A549 (cell line): Measurements from ENCODE around the gene CD9.

Experiments
- ATOH8 ChIP-seq: fragments of 250-450 bp; sonication (Bioruptor Pico); IDR thresholded peaks from 2 replicates; pipeline ENCODE4 v1.5.0; 2020; ENCODE audit warnings: low read depth, mild to moderate bottlenecking, moderate library complexity
- CTCF ChIP-seq: fragments of >200 bp; sonication (Bioruptor Twin); formaldehyde crosslinking; IDR thresholded peaks from 3 replicates; pipeline ENCODE4 v1.5.1; 2016
- ELK1 ChIP-seq: fragments of 150-350 bp; IDR thresholded peaks from 2 replicates; pipeline ENCODE4 v1.6.1; 2014; ENCODE audit warnings: low read depth, mild to moderate bottlenecking, low read length
- POLR2A ChIP-seq: IDR thresholded peaks from 2 replicates; pipeline ENCODE4 v1.6.1; 2012; ENCODE audit warnings: mild to moderate bottlenecking, low read length
- RAD21 ChIP-seq, 2 experiments: fragments of >200 bp in 1 of 2; sonication (Bioruptor Twin) in 1 of 2; formaldehyde crosslinking in 1 of 2; IDR thresholded peaks in 1 of 2; conservative IDR thresholded peaks in 1 of 2; 2 replicates in 1 of 2; 3 replicates in 1 of 2; pipeline ENCODE4 v1.6.1; 2012 to 2018; ENCODE audit warnings: inconsistent platforms in 1 of 2
- REST ChIP-seq: fragments of 200-600 bp; sonication (generic); IDR thresholded peaks from 2 replicates; pipeline ENCODE4 v1.6.1; 2016; ENCODE audit warnings: antibody characterized with exemption, mild to moderate bottlenecking, moderate library complexity
- SREBF2 ChIP-seq: fragments of 450-650 bp; IDR thresholded peaks from 2 replicates; pipeline ENCODE4 v1.6.1; 2014; ENCODE audit warnings: mild to moderate bottlenecking, moderate library complexity

GRCh38 chr12:6205144-6205539, 4.9 kb downstream of the CD9 start:
- no peak for TF ChIP-seq CTCF
- TF ChIP-seq POLR2A, result no peak
- TF ChIP-seq ELK1, result no peak
- TF ChIP-seq REST, result no peak
- no peak for TF ChIP-seq RAD21 (conservative IDR thresholded peaks at IDR 0.05 in 1 of 2, IDR thresholded peaks at IDR 0.05 in 1 of 2)
- TF ChIP-seq ATOH8 (CRISPR knock-in tag), result no peak
- TF ChIP-seq SREBF2, result no peak
